ENCODE data around the gene ABCA12.

ABCA12 gene

GRCh38 chr2:214902286-214902685 is 236.1 kb downstream of the ABCA12 start:
- DNase-seq: no peak

- no peak for DNase-seq
Observed at GRCh38 chr2:214899751-214900150, 238.7 kb downstream of the ABCA12 start.

DNA sequence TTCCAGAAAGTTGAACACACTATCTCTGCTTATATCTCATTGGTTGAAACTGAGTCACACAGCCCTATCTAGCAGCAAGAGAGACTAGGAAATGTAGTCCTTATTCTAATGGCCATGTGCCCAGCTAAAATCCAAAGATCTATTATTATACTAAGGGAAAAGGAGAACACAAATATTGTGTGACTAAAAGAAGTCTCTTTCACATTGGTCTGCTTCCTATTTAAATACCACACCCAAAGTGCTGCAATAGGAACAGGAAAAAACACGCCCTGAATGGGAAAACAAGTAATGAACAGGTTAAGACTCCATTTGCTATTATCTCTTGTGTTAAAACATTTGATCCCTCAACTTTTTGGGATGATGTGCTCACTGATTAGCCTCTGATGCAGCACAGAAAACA is 242.2 kb downstream of the ABCA12 start:
- no peak for DNase-seq

DNA sequence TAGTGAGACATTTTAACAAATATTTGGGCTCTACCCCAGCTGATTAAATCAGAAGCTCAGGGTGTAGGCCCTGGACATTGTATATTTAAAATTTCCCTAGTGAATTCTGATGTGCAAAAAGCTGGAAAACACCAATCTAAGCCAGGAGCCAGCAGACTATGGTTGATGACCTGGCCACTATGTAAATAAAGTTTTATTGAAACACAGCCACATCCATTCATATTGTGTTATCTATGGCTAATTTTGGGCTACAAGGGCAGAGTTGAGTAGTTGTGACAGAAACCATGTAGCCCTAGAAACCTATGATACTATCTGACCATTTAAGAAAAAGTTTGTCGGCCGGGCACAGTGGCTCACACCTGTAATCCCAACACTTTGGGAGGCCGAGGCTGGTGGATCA is 243.0 kb downstream of the ABCA12 start:
- DNase-seq: no peak

DNA sequence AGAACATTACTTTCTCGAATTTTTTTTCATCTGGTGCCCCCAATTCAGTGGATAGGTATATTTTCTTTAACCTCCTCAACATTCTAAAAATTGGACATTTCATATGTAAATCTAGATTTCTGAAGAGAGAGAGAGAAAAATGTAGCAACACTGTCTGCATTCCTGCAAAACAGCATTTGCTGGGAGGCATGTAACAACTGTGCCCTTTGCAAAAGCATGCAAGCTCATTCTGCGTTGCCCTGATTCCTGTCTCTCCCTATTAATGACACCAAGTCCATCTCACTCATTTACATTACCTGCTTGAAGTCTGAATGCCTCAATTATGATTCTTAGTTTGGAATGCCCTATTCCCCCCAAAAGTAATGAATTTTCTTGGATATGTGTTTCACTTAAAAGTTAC is 249.1 kb downstream of the ABCA12 start:
- DNase-seq: no peak

DNA sequence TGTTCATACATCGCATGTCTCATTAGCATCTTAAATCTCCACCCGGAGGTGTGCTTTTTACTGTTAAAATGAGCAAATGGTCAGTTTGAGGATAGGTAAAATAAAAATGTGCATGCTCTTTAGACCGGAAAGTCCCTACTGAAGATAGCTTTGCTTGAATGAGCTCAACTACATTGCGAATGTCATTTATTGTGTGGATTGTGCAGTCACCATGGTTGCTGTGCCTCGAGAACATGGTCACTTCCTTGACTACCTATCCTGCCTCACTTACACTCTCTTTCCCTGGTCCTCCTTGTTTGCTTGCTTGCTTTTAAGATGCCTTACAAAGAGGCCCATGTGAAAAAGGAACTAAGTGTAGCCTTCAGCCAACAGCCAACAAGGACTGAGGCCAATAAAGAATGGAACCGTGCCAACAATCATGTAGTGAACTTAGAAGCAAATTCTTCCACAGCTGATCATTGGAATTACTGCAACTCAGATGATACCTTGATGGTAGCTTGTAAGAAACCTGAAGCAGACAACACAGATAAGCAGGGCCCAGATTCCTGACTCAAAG is 256.7 kb downstream of the ABCA12 start:
- DNase-seq: no peak

Measured in activated CD4-positive, CD25-positive, alpha-beta regulatory T cell treated with anti-CD3 and anti-CD28 coated beads, Interleukin-2, amount 50 U/mL, for 72 hours (primary cell).